IPS-15b (cell line): ENCODE data around the gene ATN1.
A peak's percentile ranks its signal among the peaks of the same experiment; 100 is the strongest.

Experiments
- H3K27me3 ChIP-seq: one replicate; pipeline ENCODE4 v1.6.1; 2013; ENCODE audit warnings: low read length; ENCODE audit not compliant: control insufficient read depth, insufficient read depth
- H3K36me3 ChIP-seq: one replicate; pipeline ENCODE4 v1.6.1; 2013; ENCODE audit warnings: low read length; ENCODE audit not compliant: control insufficient read depth, insufficient read depth
- H3K4me1 ChIP-seq: one replicate; pipeline ENCODE4 v1.6.1; 2013; ENCODE audit warnings: mild to moderate bottlenecking, low read length; ENCODE audit not compliant: control insufficient read depth, insufficient read depth
- H3K4me3 ChIP-seq: one replicate; pipeline ENCODE4 v1.5.1; 2013; ENCODE audit warnings: low read depth, low read length
- H3K9ac ChIP-seq: one replicate; pipeline ENCODE4 v1.6.1; 2013; ENCODE audit warnings: low read depth, mild to moderate bottlenecking, low read length
- H3K9me3 ChIP-seq: one replicate; pipeline ENCODE4 v1.6.1; 2013; ENCODE audit warnings: mild to moderate bottlenecking, low read length; ENCODE audit not compliant: control insufficient read depth, insufficient read depth

ATN1 gene

DNA sequence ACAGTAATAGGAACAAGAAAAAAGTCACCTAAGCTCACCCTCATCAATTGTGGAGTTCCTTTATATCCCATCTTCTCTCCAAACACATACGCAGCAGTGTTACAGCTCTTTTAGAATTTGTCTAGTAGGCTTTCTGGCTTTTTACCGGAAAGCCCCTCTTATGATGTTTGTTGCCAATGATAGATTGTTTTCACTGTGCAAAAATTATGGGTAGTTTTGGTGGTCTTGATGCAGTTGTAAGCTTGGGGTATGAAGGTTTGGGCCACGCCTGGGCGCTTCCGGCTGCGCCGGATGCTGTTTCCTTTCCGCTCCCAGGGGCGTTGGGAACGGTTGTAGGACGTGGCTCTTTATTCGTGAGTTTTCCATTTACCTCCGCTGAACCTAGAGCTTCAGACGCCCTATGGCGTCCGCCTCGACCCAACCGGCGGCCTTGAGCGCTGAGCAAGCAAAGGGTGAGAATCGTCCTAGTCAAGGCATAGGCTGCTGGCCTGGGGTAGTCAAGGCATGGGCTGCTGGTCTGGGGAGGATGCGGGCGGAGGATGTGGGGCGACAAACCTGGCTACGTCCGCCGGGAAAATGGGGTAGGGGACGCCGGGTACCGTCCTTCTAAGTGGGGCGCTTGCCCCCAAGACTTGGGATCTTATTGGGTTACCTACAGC is 16.1 kb downstream of the ATN1 start, which contains the start of the genes C12orf57 and RNU7-1:
Gene C12orf57 (plus strand): TSS at position 301 of the 659 bp plus-strand sequence. CDS start 100 bp downstream, at position 401.
Gene RNU7-1 (plus strand): TSS at position 95 of the 659 bp plus-strand sequence.
- H3K9ac ChIP-seq, result peak within 1 kb of the TSS; percentile 98
- H3K27me3 ChIP-seq, result no peaks in the 10 kb centered on the region
- peak within 1 kb of the TSS; percentile 93 for H3K4me3 ChIP-seq
- H3K36me3 ChIP-seq, result peaks cover 11% of the 10 kb centered on the region
- no peaks in the 10 kb centered on the region for H3K9me3 ChIP-seq
- peaks cover 15% of the 10 kb centered on the region for H3K4me1 ChIP-seq

DNA sequence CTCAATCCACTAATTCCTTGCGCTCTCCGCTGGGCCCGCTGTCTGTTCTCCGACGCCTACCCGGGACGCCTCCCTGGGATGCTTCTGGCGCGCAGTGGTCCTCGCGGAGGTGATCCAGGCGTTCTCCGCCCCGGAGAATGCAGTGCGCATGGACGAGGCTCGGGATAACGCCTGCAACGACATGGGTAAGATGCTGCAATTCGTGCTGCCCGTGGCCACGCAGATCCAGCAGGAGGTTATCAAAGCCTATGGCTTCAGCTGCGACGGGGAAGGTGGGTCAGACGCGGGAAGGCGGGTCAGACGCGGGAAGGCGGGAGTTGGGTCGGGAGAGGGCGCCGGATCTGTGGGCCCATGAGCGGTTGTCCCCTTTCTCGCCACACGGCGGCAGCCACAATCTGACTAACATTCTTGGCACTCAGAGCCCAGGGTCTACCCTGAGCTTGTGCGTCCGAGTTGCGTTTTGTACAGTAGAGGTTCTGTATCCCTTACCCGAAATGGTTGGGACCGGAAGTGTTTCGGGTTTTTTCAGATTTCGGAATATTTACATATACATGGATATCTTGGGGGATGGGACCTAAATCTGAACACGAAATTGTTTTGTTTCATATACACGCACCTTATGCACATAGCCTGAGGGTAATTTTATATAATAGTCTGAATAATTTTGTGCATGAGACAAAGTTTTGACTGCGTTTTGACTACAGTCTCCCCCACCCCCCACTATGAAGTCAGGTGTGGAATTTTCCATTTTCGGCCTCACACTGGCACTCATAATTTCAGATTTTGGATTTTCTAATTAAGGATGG is 16.8 kb downstream of the ATN1 start:
- H3K4me1 ChIP-seq, result peaks cover 15% of the 10 kb centered on the region
- H3K4me3 ChIP-seq, result peak overlapping the region; percentile 93
- H3K27me3 ChIP-seq, result no peaks in the 10 kb centered on the region
- H3K9ac ChIP-seq, result peak overlapping the region; percentile 98
- no peaks in the 10 kb centered on the region for H3K9me3 ChIP-seq
- peaks cover 6% of the 10 kb centered on the region for H3K36me3 ChIP-seq

DNA sequence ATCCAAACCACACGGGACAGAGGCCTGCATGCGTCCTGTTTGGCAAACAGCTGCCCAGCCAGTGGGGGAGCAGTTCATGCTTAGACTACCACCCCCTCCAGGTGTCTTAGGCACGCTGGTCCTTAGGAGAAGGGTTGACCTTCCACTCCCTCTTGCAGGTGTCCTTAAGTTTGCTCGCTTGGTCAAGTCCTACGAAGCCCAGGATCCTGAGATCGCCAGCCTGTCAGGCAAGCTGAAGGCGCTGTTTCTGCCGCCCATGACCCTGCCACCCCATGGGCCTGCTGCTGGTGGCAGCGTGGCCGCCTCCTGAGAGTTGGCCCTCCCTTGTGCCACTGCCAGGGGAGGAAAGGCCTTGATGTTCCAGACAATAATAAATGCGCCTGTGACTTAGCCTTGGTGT is 17.9 kb downstream of the ATN1 start:
- H3K9ac ChIP-seq, result peak overlapping the region; percentile 26
- H3K4me3 ChIP-seq, result peak overlapping the region; percentile 93
- no peaks in the 10 kb centered on the region for H3K27me3 ChIP-seq
- H3K9me3 ChIP-seq, result no peaks in the 10 kb centered on the region
- peaks cover 6% of the 10 kb centered on the region for H3K36me3 ChIP-seq
- peaks cover 15% of the 10 kb centered on the region for H3K4me1 ChIP-seq

DNA sequence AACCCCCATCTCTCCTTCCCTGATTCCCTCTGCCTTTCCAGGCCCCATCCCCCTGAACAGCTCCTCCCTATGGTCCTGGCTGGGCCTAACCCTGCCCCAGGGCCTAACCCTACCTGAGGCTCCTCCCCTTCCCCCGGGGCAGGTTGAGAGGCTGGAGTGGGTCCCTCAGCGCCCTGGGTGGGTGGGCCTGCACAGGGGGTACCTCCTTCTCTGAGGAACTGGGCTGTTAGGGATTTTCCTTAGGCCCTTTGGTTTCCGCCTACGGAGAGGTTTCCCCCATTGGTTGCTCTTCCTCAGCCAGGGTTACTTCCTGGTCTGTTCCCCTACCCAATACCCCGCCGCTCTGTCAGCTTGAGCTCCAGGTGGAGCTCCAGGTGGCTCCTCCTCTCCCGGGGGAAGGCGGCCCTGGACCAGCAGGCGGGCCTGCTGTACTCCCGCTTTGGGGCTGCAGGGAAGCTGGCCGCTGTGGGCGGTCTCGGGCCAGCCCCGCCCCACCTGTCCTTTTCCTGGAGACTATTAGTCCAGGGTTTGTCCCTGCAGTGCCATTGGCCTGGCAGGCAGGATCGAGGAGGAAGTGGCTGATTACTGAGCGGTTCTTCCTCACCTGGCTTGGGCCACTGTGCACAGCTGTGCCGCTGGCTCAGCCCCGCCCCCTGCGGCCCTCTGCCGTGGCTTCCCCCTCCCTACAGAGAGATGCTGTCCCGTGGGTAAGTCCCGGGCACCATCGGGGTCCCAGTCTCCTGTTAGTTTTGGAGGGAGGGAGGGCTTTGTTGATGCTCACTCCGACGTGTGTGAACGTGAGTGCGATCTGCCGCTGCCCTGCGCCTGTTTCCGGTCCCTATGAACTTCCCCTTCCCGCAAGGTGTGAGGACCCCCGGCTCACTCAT is 18.5 kb downstream of the ATN1 start:
- H3K4me1 ChIP-seq, result peaks cover 15% of the 10 kb centered on the region
- peak overlapping the region; percentile 49 for H3K9ac ChIP-seq
- H3K27me3 ChIP-seq, result no peaks in the 10 kb centered on the region
- peaks cover 5% of the 10 kb centered on the region for H3K36me3 ChIP-seq
- no peaks in the 10 kb centered on the region for H3K9me3 ChIP-seq
- peak overlapping the region; percentile 93 for H3K4me3 ChIP-seq

DNA sequence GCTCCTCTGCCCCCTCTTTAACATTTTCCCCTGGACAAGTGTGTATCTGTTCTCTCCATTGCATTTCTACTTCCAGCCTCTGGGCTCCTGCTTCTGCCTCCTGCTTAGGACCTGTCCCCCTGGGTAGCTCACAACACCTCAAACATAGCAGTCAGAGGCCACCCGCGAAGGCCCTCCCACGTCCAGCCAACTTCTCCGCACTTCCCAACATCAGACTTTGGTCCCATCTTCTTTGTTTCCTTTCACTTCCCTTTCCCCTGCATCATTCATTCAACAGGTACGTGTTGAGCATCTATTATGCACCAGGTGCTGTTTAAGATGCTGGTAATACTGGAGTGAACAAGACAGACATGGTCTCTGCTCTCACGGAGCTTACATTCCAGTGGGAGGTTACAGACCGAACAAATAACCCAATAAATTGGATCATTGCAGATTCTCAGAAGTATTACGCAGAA is 19.2 kb downstream of the ATN1 start:
- peak overlapping the region; percentile 93 for H3K4me3 ChIP-seq
- H3K27me3 ChIP-seq, result no peaks in the 10 kb centered on the region
- peaks cover under 1% of the 10 kb centered on the region for H3K36me3 ChIP-seq
- H3K9me3 ChIP-seq, result no peaks in the 10 kb centered on the region
- H3K4me1 ChIP-seq, result peaks cover 15% of the 10 kb centered on the region
- peak overlapping the region; percentile 49 for H3K9ac ChIP-seq

DNA sequence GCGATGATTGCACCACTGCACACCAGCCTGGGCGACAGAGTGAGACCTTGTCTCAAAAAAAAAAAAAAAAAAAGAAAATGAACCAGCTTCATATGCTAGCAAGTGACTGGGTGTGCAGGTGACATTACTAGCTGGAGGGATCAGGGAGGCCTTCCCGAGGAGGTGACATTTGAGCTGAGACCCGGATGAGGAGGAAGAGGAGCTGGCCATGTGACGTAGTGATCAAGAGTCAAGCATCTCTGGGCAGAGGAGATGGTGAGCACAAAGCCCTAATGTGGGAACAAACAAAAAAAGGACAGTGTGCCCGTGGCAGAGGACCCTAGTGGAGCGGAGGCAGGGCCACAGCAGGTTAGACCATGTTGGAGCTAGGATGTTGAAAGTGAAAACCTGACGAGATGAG is 19.9 kb downstream of the ATN1 start:
- no peaks in the 10 kb centered on the region for H3K27me3 ChIP-seq
- H3K4me1 ChIP-seq, result peaks cover 15% of the 10 kb centered on the region
- no peak overlapping the region for H3K9ac ChIP-seq
- peaks cover 3% of the 10 kb centered on the region for H3K36me3 ChIP-seq
- no peaks in the 10 kb centered on the region for H3K9me3 ChIP-seq
- H3K4me3 ChIP-seq, result no peak overlapping the region

DNA sequence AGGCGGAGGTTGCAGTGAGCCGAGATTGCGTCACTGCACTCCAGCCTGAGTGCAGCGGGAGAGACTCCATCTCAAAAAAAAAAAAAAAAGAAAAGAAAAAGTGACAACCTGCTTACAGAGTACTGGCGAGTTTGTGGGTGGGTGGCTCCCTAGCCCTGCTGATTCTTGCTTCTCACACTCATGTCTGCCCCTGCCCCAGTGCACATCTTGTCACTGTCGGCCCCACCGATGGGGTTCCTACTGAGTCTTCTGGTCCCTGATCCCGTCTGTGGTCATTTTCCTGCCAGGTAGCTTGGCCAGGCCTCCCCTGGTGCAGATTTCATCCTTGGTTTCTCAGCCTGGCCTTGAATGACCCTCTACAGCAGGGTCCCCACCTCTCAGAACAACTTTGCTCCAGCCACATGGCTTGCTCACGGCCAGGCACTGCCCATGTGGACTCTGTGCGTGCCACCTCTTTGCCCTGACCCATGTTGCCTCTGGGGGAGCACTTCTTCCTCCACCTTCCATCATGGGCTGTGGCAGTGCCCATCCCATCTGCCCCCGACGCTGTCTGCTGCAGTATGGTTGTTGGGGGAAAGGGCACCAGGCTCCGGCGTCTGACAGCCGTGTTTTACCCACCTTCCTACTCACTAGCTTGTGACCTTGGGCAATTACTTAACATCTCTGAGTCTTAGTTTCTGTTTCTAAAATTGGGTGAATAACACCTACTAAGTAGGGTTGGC is 21.3 kb downstream of the ATN1 start:
- no peak overlapping the region for H3K9ac ChIP-seq
- H3K36me3 ChIP-seq, result peaks cover 3% of the 10 kb centered on the region
- no peaks in the 10 kb centered on the region for H3K9me3 ChIP-seq
- peaks cover 11% of the 10 kb centered on the region for H3K4me1 ChIP-seq
- no peaks in the 10 kb centered on the region for H3K27me3 ChIP-seq
- no peak overlapping the region for H3K4me3 ChIP-seq

DNA sequence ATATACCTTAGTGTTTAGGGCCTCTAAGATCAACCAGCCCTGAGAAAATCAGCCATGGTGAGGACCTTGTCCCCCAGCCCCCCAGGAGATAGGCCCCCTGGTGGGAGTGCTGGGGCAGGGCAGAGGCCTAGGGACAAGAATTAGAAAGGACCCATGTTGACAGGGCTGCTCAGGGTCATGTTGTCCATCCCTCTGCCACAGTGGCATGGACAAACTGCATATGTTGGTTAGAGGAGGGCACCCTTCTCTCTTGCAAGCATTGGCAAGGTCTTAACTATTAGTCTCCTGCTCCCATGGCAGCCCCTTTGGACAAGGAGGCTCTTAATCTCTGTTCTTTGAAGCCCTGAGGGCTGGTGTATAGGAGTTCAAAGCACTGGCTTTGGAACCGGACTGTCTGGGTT is 22.6 kb downstream of the ATN1 start:
- Histone ChIP-seq H3K36me3 (peaks cover 9% of the 10 kb centered on the region), H3K4me1 (peaks cover 4% of the 10 kb centered on the region), H3K9me3 (no peaks in the 10 kb centered on the region), H3K4me3 (no peak overlapping the region), H3K27me3 (no peaks in the 10 kb centered on the region), H3K9ac (no peak overlapping the region)

DNA sequence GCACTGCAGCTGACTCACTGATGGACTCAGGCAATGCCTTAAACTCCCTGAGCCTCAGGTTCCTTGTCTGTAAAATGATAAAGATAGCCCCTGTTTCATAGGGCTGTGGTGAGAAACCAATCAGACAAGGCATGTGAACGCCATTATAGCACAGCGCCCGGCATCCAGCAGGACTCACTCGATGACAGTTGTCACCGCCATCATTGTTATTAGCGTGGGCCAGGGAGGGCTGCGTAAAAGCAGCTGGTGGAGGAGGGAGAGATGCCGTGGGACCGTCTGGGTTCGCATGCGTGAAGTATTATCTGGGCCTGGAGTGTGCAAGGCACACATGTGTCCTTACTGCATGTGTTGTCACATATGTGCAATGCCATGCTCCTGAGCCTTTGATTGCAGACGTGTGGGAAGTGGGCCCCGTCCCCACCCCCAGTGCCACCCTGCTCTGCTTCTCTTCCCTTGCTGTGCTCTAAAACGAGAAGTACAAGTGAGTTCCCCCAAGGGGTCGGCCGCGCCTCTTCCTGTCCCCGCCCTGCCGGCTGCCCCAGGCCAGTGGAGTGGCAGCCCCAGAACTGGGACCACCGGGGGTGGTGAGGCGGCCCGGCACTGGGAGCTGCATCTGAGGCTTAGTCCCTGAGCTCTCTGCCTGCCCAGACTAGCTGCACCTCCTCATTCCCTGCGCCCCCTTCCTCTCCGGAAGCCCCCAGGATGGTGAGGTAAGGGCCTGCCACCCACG is 23.2 kb downstream of the ATN1 start, which contains the start of gene PTPN6:
Gene PTPN6 (plus strand): TSS at position 546 of the 730 bp plus-strand sequence. CDS start 157 bp downstream, at position 703.
- Histone ChIP-seq H3K36me3 (peaks cover 13% of the 10 kb centered on the region), H3K4me1 (no peaks in the 10 kb centered on the region), H3K4me3 (no peak within 1 kb of the TSS), H3K9ac (peak within 1 kb of the TSS; percentile 12), H3K27me3 (no peaks in the 10 kb centered on the region), H3K9me3 (no peaks in the 10 kb centered on the region)

DNA sequence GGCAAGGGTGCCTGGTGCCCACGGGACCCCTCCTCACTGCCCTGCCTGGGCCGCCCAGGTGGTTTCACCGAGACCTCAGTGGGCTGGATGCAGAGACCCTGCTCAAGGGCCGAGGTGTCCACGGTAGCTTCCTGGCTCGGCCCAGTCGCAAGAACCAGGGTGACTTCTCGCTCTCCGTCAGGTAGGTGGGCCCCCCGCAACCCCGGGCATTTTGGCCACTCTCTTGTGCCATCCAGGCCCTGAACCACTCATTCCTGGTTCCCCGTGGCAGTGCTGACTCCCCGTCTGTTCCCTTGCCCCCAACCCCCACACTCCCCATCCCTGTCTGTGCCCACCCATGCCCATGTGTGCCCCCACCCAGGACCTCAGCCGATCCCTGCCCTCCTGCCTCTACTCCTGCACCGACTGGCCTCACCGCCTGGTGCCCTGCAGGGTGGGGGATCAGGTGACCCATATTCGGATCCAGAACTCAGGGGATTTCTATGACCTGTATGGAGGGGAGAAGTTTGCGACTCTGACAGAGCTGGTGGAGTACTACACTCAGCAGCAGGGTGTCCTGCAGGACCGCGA is 23.9 kb downstream of the ATN1 start:
- Histone ChIP-seq H3K4me3 (no peak overlapping the region), H3K27me3 (no peaks in the 10 kb centered on the region), H3K4me1 (no peaks in the 10 kb centered on the region), H3K36me3 (peaks cover 16% of the 10 kb centered on the region), H3K9ac (no peak overlapping the region), H3K9me3 (no peaks in the 10 kb centered on the region)
